RWPE1 (cell line): ENCODE data around the gene TMEFF1.

Source experiments
- CTCF ChIA-PET: fragments of 350-600 bp; sonication (Branson Sonifier 250); formaldehyde crosslinking; extraction: SDS; loops from one replicate; lab custom pipeline; 2021; lab: Yijun Ruan, JAX
- POLR2A ChIA-PET: fragments of 400-600 bp; formaldehyde crosslinking; extraction: SDS; loops from one replicate; lab custom pipeline; 2020; ENCODE audit warnings: antibody characterized with exemption; ENCODE audit not compliant: low non-redundant PET; lab: Yijun Ruan, JAX
- DNase-seq: peaks from one replicate; pipeline ENCODE4 v3.0.0; 2012; ENCODE audit warnings: low spot score
- H3K27ac ChIP-seq: fragments of 450-650 bp; 2 replicates; pipeline ENCODE4 v1.5.1; 2017
- CTCF ChIP-seq: fragments of 450-650 bp; conservative IDR thresholded peaks from 2 replicates; pipeline ENCODE4 v1.5.1; 2017; ENCODE audit warnings: low read depth, mild to moderate bottlenecking

TMEFF1 gene

DNA sequence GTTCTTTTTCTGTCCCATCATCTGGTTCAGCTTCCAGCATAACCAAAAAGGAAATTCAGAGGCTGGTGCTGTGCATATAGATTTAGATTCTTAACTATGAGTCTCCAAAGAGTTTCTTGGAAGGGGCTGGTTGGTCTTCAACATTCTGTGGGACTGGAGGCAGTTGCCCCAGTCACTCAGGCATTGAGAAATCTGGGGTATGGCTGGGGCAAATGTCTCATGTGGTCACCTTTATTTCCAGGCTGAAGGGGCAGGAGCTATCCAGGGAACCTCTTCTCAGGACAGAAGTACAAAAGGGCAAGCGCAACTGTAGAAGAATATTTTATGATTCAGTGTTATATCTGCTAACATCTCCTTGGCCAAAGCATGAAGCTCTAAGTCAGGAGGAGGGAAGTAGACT, 15.4 kb upstream of the TMEFF1 start:
- no peak for TF ChIP-seq CTCF
- POLR2A ChIA-PET, result no interaction called here
- CTCF ChIA-PET, result interaction anchor here (0.6 kb wide), 1 partner anchor 145 kb away, joined by 3 read pairs; no protein-coding TSS in a partner anchor
- no peak for DNase-seq
- no peak overlapping the region for H3K27ac ChIP-seq

- no peak for DNase-seq
- ChIA-PET CTCF (interaction anchor here (0.5 to 1.4 kb wide), 3 partner anchors 10 to 356 kb away, joined by 3 to 4 read pairs (median 3); no protein-coding TSS in a partner anchor), POLR2A (interaction anchor here (0.6 kb wide), 1 partner anchor 921 kb away, joined by 3 read pairs; no protein-coding TSS in a partner anchor)
- no peak overlapping the region for H3K27ac ChIP-seq
- TF ChIP-seq CTCF, result no peak
Measured at GRCh38 chr9:100459963-100460362, 13.0 kb upstream of the TMEFF1 start.

DNA sequence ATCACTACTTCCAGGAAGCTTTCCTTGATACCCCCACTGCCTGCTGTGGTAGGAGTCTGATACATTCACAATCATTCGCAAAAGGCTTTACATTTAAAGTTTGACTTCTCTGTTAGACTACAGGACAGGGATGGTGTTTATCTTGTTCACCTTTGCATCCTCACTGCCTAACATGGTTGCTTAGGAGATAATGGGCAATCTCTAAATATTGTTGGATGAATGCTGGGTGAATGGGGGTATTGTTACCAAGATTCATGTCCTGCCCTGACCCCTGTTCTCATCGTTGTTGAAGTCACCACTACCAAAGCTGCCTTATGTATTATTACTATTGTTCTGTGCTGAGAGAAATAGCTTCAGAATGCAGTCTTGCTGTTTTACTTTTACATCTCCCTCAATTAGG, 7.7 kb upstream of the TMEFF1 start:
- ChIA-PET POLR2A (interaction anchor here (0.8 kb wide), 1 partner anchor 23 kb away, joined by 3 read pairs; no protein-coding TSS in a partner anchor), CTCF (no interaction called here)
- no peak for TF ChIP-seq CTCF
- H3K27ac ChIP-seq, result no peak overlapping the region
- no peak for DNase-seq

- ChIA-PET POLR2A (interaction anchor here (0.8 kb wide), 1 partner anchor 24 kb away, joined by 3 read pairs; no protein-coding TSS in a partner anchor), CTCF (interaction anchor here (0.6 kb wide), 1 partner anchor 119 kb away, joined by 3 read pairs; no protein-coding TSS in a partner anchor)
- no peak overlapping the region for H3K27ac ChIP-seq
- DNase-seq, result no peak
- no peak for TF ChIP-seq CTCF
Measured at GRCh38 chr9:100465761-100466160, 7.2 kb upstream of the TMEFF1 start.

DNA sequence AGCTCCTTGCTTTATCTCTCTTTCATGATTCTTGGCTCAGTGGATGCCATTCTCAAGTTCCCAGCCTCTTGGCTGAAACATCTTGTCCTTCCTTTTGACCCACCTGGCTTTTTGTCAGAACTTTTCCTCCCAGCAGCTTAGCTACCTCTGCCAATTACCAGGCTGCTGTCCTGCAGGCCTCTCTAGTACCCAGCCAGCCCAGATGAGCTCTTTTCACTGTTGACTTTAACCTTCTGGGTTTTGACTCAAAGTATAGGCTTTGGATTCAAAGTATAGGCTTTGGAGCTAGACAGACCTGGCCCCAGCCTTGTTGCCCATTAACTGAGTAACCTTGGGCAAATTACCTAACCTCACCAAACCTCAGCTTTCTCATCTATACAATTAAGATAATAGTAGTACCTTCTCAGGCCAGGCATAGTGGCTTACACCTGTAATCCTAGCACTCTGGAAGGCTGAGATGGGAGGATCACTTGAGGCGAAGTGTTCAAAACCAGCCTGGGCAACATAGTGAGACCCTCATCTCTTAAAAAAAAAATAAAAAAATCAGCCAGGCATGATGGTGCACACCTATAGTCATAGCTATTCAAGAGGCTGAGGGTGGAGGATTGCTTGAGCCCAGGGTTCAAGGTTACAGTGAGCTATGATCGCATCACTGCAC, 6.6 kb upstream of the TMEFF1 start:
- no peak for DNase-seq
- CTCF ChIA-PET, result interaction anchor here (0.6 to 0.7 kb wide), 2 partner anchors 118 to 1050 kb away, joined by 3 to 4 read pairs; no protein-coding TSS in a partner anchor
- POLR2A ChIA-PET, result interaction anchor here (0.8 kb wide), 1 partner anchor 24 kb away, joined by 3 read pairs; no protein-coding TSS in a partner anchor

More for the DNA sequence above, 6.6 kb upstream of the TMEFF1 start:
- no peak for TF ChIP-seq CTCF
- H3K27ac ChIP-seq, result no peak overlapping the region
